CD4-positive, alpha-beta T cell treated with Interleukin-6 for 4 hours (primary cell): Measurements from ENCODE around the gene VWC2.
"Not testable (repeated sequence)": the region's sequence is repeated elsewhere in the genome, so short reads cannot be mapped to it uniquely, and the experiment has no call there.

Source experiments
- DNase-seq: peaks from one replicate; pipeline ENCODE4 v3.0.0-alpha.2; 2020; ENCODE audit warnings: mixed read lengths

Gene VWC2

DNA sequence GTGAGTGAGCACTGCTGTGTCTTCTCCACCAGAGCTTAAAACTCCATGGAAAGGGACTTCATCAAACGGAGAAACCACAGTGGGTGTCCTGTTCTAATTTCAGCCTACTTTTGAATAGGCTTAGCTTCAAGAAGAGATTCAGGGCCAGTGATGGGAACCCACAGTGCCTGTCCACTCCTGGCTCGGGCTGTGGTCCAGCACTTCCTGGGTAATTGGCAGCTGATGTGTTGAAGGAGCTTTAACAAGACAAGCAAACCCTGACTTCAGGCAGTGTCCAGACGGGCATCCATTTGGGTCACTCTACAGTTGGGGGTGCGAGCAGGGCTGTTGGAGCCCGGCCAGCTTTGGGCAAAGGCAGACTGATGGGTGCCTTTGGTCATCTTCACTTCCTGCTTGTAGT is 14.5 kb downstream of the VWC2 start:
- no peak for DNase-seq

DNA sequence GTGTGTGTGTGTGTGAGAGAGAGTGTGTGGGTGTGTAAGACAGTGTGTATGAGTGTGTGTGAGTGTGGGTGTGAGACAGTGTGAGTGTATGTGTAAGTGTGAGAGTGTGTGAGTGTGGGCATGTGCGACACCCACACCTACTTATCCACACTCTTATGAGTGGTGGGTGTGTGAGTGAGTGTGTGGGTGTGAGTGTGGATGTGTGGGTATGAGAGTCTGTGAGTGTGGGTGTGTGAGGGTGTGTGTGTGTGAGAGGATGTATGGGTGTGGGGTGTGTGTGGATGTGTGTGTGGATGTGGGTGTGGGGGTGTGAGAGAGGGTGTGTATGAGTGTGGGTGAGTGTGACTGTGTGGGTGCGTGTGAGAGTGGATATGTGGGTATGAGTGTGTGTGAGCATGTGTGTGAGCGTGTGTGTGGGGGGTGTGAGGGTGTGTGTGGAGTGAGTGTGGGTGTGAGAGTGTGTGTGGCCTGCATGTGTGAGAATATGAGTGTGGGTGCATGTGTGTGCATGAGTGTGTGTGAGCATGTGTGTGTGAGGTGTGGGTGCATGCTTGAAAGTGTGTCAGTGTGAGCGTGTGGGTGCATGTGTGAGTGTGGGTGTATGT is 15.1 kb downstream of the VWC2 start:
- DNase-seq = no peak

DNA sequence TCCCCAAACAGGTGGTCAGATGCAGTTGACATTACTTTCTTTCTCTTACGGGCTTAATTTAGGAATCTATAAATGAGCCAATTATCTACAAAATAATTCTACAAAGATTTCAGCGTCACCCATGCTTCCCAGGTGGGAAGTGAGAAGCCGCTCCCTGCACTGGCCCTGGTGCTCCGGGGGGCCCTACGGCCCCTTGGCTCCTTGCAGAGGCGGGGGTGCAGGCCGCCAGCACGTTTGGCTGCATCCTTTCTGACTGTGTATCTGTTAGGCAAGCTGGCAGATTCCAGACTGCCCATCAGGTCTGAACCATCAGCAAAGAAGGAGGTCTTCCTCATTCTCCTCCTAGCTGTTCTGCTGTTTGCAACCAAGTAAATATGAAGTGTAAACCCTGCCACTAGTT is 16.3 kb downstream of the VWC2 start:
- DNase-seq = no peak

DNA sequence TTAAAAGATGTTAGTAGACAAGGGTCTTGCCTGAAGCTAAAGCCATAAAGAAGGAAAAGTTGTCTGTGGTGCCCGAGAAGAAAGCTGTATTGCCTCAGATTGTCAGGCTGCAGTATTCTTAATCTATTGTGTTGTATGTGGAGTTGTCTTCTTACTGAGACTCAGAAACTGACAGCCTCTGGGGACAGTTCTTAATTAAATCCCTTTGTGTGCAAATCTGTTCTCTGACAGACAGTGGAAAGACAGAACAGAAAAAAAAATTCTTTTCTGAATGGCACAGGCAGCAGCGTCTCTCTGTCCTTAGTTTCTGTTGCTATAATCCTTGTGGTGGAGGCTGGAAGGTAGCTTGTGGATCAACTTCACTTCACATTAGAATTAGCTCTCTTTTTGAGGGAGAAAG is 16.8 kb downstream of the VWC2 start:
- DNase-seq = no peak

GRCh38 chr7:49791088-49791741 is 17.8 kb downstream of the VWC2 start:
- DNase-seq = no peak

DNA sequence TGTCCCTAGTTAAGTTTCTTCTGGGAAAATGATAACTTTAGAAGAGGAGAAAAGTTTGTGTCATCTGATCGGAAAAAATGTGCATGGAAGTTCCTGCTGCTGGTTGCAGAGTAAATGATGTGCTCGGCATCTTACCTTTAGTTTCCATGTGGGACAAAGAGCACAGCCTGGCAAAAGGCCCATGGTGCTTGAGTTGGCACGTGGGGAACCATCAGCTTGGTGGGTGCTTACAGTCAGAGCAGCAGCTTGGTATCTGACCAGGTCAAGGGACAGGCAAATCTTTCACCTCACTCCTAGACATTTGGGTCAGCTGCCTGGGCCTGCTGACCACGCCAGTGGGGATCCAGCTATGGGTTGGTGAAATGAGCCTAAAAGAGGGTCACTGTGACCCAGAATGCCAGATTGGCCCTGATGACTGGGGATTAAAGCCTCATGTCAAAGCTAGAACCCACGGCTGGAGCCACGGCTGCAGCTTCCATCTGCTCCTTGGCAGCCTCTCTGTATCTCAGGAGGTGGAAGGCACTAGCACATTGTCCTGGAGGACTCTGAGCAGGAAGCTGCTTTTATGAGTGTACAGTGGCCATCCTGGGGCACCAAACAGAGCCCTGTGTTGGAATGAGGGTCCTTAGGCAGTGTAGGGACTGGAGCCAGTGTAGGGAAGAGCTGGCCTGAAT is 24.7 kb downstream of the VWC2 start:
- DNase-seq = no peak

DNA sequence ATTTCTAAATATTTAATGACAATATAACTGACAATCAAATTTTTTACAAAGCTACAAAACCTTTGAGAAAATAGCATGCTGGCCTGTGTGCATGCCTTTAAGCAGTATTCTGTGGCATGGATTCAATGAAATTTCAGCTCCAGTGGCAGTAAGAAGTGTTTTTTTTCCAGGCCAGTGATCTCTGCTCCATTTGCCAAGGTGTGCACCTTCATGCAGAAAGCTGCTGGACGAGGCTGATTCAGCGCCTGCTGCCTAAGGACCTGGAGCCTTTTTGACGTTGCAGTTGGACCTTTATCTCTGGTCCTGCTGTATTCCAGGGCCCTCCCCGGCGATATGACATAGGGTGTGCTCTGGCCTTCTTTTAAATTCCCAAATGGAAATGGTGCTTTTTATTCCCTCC is 26.6 kb downstream of the VWC2 start:
- DNase-seq = no peak

DNA sequence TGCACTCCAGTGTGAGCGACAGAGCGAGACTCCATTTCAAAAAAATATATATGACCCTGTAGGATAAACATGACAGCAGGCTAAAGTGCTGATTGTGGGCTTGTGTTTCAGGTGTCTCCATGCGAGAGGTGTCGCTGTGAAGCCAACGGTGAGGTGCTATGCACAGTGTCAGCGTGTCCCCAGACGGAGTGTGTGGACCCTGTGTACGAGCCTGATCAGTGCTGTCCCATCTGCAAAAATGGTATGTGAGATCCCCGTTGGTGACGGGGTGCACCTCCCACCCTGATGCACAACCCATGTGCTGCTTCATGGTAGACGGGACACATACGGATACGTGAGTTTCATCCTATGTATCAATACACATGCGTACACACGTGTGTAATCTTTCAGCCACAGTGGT is 29.2 kb downstream of the VWC2 start:
- DNase-seq = no peak

DNA sequence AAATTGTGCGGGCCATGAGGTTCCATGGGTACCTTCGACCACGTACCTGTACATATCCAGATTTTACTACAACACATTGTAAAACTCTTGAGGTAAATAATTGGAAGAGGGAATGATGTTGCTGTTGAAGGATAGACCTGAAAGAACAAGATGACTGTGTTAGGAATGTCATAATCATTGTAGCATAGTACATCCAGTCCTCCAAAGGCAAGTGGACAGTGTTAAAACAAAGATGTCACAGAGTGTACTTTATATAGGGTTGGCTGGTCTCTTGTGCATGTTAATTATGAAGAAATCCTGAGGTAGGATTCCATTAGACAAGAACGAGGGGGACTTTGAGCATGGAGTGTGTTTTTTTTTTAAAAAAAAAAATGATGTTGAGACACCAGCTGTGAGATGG is 30.4 kb downstream of the VWC2 start:
- DNase-seq = no peak

- no peak for DNase-seq
Observed at GRCh38 chr7:49805371-49806007, 32.1 kb downstream of the VWC2 start.

GRCh38 chr7:49812534-49812933 is 39.1 kb downstream of the VWC2 start:
- DNase-seq = no peak

GRCh38 chr7:49817279-49817678 is 43.8 kb downstream of the VWC2 start:
- DNase-seq = no peak

DNA sequence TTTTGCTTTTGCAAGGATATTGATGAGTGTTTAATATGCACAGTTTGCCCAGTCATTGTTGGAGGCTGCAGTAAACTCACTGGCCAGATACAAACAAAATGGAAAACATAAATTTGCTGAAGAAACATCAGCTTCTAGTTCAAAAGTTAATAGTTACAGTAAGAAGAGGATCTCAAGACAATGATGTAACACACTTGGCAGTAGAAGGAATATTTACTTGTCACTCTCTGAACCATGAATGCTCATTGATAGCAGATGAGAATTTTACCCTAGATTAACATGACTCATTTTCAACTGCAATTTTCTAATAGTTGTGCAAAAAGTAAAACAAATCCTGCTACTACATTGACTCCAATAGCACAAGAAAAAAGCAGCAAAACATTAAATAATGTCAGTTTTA is 47.7 kb downstream of the VWC2 start:
- DNase-seq = no peak

GRCh38 chr7:49822856-49823255 is 49.4 kb downstream of the VWC2 start:
- DNase-seq = no peak

- DNase-seq = no peak
Observed at GRCh38 chr7:49823566-49823965, 50.1 kb downstream of the VWC2 start.

- DNase-seq = no peak
Observed at GRCh38 chr7:49839863-49840645, 66.6 kb downstream of the VWC2 start.

DNA sequence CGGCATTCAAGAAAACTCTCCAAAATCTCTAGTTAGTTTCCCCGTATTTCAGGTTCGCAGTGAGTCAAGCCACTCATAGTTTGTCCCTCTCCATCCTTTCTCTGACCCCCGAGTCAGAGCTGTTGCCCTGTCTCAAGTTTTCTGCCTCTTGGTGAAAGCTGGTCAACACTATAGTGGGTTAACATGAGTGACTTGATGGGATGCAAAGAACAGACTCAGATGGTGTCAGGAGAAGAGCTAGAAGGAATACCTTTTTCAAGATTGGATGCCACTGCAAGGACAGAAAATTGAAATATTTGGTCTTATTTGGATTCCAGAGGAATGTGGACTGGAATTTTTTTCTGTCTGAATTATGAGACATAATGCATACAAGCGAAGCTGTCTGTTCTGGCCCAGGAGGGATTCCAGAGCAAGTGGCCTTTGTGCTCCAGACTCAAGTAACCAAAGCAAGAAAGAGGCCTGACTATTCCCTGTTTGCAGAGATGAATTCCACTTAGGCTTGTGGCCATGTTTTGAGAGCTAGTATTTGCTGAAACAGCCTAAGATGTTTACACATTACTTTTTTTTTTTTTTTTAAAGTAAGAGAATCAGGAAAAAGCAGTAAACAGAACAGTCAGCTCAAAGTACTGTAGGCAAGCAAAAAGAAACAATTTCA is 67.4 kb downstream of the VWC2 start:
- no peak for DNase-seq

- DNase-seq = no peak
Observed at GRCh38 chr7:49845626-49846025, 72.2 kb downstream of the VWC2 start.

GRCh38 chr7:49848211-49848841 is 74.9 kb downstream of the VWC2 start:
- no peak for DNase-seq

- no peak for DNase-seq
Observed at GRCh38 chr7:49850921-49851613, 77.6 kb downstream of the VWC2 start.

DNA sequence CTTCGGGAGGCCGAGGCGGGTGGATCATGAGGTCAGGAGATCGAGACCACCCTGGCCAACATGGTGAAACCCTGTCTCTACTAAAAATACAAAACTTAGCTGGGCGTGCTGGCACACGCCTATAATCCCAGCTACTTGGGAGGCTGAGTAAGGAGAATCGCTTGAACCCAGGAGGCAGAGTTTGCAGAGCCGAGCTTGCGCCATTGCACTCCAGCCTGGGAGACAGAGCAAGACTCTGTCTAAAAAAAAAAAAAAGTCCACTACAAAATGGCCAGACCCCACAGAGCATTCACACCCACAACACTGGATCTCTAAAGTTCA is 78.1 kb downstream of the VWC2 start:
- DNase-seq = not testable (repeated sequence)
